RWPE1 (cell line): ENCODE measurements around the gene TYSND1.

ENCODE experiments used
- CTCF ChIA-PET: fragments of 350-600 bp; sonication (Branson Sonifier 250); formaldehyde crosslinking; extraction: SDS; loops from one replicate; lab custom pipeline; 2021; lab: Yijun Ruan, JAX
- POLR2A ChIA-PET: fragments of 400-600 bp; formaldehyde crosslinking; extraction: SDS; loops from one replicate; lab custom pipeline; 2020; ENCODE audit warnings: antibody characterized with exemption; ENCODE audit not compliant: low non-redundant PET; lab: Yijun Ruan, JAX
- DNase-seq: peaks from one replicate; pipeline ENCODE4 v3.0.0; 2012; ENCODE audit warnings: low spot score
- H3K27ac ChIP-seq: fragments of 450-650 bp; 2 replicates; pipeline ENCODE4 v1.5.1; 2017
- TF ChIP-seq, protein P1 (sequence below): fragments of 450-650 bp; conservative IDR thresholded peaks from 2 replicates; pipeline ENCODE4 v1.5.1; 2017; ENCODE audit warnings: low read depth, mild to moderate bottlenecking

TYSND1 gene

DNA sequence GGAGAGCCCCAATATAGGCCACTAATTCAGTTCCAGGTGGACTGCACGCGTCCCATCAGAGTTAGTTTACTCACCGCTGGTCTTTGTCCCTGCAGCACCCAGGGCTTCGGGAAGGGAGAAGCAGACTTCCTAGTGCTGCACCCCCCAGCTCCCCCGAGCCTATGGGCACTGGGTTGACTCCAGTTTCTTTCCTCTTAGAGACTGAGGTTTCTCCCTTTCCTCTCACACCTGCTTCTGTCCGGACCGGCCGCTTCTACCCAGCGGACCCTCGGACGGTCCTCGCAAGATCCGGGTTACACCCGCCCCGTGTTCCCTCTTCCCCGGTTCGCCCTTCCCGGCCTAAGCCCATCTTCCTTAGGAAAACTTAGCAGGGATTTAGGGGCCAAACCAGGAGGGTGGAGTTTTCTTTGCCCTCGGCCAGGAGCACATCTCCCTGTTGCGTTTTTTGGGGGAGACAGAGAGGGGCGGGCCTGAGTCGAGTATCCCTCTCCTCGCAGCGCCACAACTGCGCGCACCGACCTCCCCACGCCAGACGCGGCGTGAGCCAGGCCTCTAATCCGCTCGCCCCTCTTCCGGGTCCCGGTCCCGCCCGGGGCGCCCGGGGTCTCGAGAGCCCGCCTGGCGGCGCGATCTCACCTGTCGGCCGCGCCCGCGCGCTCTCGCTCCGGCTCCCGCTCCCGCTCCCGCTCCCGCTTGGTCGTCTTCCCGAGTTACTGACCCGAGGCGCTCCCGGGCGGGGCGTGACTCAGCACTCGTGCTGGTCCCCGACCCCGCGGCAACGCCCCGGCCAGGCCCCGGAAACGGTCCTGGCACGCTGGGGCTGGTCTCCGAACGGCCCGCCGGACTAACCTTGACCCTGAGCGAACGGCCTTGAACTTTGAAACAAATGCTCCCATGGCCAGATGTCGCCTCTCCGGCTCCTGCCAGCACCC, 14.1 kb downstream of the TYSND1 start, which contains the start of gene AIFM2:
TSS of gene AIFM2 (minus strand) at position 728 of the 932 bp plus-strand sequence. CDS start 8,741 bp downstream, outside the sequence.
- TF ChIP-seq, protein P1, sequence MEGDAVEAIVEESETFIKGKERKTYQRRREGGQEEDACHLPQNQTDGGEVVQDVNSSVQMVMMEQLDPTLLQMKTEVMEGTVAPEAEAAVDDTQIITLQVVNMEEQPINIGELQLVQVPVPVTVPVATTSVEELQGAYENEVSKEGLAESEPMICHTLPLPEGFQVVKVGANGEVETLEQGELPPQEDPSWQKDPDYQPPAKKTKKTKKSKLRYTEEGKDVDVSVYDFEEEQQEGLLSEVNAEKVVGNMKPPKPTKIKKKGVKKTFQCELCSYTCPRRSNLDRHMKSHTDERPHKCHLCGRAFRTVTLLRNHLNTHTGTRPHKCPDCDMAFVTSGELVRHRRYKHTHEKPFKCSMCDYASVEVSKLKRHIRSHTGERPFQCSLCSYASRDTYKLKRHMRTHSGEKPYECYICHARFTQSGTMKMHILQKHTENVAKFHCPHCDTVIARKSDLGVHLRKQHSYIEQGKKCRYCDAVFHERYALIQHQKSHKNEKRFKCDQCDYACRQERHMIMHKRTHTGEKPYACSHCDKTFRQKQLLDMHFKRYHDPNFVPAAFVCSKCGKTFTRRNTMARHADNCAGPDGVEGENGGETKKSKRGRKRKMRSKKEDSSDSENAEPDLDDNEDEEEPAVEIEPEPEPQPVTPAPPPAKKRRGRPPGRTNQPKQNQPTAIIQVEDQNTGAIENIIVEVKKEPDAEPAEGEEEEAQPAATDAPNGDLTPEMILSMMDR = no peak
- CTCF ChIA-PET = interaction anchor here (1.0 kb wide), 1 partner anchor 17 kb away, joined by 3 read pairs; no protein-coding TSS in a partner anchor
- POLR2A ChIA-PET = no interaction called here
- peak; percentile 92 for DNase-seq
- peak within 1 kb of the TSS; percentile 80 for H3K27ac ChIP-seq

DNA sequence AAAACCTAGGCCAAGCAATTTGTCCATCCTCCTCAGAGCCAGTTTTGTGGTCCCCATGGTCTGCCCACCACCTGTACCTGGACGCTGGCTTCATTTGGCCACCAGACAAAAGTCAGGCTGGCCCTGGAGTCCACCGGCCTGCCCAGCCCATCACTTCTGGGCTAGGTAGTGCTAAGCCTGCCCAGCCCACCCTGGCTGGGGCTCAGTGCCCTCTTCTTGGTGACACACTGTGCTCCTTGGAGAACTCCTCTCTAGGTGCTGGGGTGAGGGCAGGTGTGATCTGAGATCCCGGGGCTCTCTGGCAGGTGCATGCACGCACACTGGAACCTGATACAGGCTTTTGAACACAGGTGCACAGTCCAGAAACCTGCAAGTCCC, 15.0 kb downstream of the TYSND1 start:
- no peak for DNase-seq
- TF ChIP-seq, protein P1 = no peak
- ChIA-PET CTCF (interaction anchor here (1.0 to 2.1 kb wide), 2 partner anchors 15 to 16 kb away, joined by 3 to 22 read pairs; no protein-coding TSS in a partner anchor), POLR2A (interaction anchor here (1.1 kb wide), 1 partner anchor 15 kb away, joined by 5 read pairs; the partner anchor contains the start of gene TYSND1)
- peak overlapping the region; percentile 80 for H3K27ac ChIP-seq

DNA sequence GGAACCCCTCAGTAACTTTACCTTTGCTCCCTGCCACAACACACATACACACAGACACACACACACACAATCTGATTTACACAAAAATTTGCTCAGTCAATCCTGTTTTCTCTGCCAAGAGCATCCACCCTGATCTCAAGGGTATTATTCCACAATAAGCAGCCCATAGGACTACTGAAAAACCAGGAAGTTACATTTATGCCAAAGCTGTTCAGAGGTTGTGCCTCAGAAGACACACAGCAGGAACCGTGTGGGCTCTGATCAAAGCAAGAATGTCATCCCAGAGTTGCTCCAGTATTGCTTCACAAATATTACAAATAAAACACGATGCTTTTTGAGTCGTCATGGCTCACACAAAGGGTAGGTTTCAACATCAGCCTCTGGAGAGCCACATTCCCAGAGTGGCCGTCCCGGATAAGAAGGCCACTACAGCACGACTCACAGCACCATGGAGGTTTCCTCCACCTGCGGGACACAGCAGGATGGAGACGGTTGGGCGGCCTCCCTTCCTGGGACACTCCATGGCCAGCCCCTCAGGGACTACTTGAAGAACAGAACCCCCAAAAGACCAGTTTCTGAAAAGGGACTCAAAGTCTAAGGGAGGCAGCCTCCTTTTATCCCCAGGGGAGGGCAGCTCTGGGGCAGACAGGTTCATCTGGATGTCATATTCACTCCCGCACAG, 15.5 kb downstream of the TYSND1 start:
- H3K27ac ChIP-seq = peak overlapping the region; percentile 80
- ChIA-PET CTCF (interaction anchor here (2.1 kb wide), 1 partner anchor 14 kb away, joined by 22 read pairs; no protein-coding TSS in a partner anchor), POLR2A (interaction anchor here (1.1 kb wide), 1 partner anchor 15 kb away, joined by 5 read pairs; the partner anchor contains the start of gene TYSND1)
- TF ChIP-seq, protein P1 = no peak
- no peak for DNase-seq

DNA sequence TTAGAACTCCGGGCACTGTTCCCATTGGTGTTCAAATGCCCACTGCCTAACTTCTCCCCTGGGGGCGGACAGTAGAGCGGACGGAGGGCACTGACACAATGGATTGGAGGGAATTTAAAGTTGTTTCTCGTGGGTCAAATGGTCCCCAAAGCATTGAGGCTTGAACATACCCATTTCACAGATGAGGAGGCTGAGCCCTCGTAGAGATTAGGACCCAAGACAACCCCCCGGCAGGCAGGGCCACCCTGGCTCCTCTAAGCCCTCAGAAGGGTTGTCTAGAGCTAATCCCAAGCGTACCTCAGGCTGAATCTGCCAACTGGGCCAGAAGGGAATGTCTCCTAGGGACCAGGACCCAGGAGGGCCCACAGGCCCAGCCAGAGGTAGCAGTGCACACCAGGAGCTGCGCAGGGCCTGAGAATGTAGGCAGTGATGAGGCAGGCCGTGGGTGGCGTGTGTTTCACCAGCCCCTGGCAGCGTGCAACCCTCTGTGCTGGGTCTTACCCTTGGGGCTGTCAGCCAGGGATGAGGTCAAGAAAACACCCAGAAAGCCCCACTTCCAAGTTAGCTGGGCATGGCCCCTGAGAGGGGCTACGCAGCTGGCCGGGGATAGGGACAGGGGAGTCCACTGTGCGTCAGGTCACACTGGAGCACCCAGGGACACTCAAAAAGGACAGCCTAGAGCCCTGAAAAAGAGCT, 19.7 kb downstream of the TYSND1 start:
- ChIA-PET CTCF (interaction anchor here (0.6 to 3.2 kb wide), 4 partner anchors 9 to 17 kb away, joined by 3 to 21 read pairs (median 3); no protein-coding TSS in a partner anchor), POLR2A (no interaction called here)
- H3K27ac ChIP-seq = peak overlapping the region; percentile 30; the same call in 1 of the 2 replicates
- TF ChIP-seq, protein P1 = no peak
- DNase-seq = no peak

DNA sequence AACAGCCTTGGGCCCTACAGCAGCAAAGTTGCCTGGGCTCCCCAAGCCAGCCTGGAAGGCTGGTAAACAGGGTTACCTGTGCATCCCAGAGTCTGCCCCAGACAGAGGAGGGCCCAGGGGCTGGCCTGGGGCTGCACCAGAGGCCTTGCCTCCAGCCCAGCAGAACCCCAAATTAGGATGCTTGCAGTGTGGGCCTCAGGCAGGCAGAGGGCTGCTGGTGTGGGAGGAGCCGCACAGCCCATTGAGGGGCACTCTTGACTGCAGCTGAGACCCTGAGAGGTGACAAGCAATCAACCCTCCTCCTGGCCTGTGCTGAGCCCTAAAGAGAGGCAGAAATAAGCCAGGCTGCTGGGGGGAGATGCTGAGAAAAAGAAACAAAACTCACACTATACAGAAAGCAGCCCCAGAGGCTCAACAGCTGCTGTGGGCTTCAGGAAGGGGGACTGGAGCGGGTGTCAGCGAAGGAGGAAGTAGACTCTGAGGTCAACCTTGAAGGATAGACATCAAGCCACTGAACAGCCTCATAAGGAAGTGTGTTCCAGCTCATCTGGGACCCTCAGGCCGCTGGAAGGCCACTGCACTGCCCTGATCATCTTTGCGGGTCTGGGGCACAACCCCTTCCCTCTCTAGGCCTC, 20.5 kb downstream of the TYSND1 start:
- TF ChIP-seq, protein P1 = no peak
- ChIA-PET CTCF (interaction anchor here (0.5 to 3.2 kb wide), 5 partner anchors 10 to 154 kb away, joined by 3 to 21 read pairs (median 3); no protein-coding TSS in a partner anchor), POLR2A (no interaction called here)
- H3K27ac ChIP-seq = peak overlapping the region; percentile 11
- DNase-seq = no peak
